Measurements from ENCODE around the gene DLG2.

Gene DLG2

DNA sequence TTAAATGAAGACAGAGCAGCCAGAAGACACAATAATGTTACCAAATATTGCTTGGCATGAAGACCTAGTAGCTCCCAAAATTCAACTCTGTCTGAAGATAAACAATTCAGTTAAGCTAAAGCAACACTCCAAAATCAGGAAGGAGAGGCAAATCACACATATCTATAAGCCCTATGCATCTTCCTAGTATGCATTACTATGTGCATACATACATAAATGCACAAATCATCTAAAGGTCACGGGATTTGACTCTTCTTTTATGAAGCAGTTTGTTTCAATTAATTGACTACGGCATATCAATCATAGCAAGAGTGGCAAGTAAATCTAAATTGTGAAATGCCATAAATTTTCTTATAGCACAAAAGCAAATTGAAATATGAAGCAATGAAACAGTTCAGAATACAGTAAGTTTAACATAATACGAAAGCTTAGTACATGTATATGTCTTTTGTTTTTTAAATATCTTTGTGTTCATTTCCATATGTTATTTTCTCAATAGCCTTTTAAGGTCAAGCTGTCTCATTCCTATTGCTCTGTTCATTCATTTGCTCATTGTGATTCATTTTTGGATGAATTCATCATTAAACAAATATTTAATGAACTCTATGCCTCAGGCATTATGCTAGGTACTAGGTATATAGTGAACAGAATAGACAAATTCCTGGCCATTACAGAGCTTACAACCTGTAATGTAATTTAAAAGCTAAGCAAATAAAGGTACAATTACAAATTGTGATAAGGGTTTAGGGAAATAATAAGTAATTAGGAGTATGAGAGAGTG is 540.5 kb downstream of the DLG2 start:
- POLR2A ChIA-PET (ENCODE audit: low non-redundant PET), result no interaction called here
- H3K27ac ChIP-seq, result no peak overlapping the region
- CTCF ChIA-PET, result no interaction called here
- TF ChIP-seq, protein P1, sequence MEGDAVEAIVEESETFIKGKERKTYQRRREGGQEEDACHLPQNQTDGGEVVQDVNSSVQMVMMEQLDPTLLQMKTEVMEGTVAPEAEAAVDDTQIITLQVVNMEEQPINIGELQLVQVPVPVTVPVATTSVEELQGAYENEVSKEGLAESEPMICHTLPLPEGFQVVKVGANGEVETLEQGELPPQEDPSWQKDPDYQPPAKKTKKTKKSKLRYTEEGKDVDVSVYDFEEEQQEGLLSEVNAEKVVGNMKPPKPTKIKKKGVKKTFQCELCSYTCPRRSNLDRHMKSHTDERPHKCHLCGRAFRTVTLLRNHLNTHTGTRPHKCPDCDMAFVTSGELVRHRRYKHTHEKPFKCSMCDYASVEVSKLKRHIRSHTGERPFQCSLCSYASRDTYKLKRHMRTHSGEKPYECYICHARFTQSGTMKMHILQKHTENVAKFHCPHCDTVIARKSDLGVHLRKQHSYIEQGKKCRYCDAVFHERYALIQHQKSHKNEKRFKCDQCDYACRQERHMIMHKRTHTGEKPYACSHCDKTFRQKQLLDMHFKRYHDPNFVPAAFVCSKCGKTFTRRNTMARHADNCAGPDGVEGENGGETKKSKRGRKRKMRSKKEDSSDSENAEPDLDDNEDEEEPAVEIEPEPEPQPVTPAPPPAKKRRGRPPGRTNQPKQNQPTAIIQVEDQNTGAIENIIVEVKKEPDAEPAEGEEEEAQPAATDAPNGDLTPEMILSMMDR (conservative IDR thresholded peaks at IDR 0.05; ENCODE audit: low read depth), result no peak
- no peak for DNase-seq (ENCODE audit: low spot score)

GRCh38 chr11:85076535-85077330 is 550.4 kb downstream of the DLG2 start:
- TF ChIP-seq, protein P1 (conservative IDR thresholded peaks at IDR 0.05; ENCODE audit: low read depth), result no peak
- no peak for DNase-seq (ENCODE audit: low spot score)
- POLR2A ChIA-PET (ENCODE audit: low non-redundant PET), result no interaction called here
- CTCF ChIA-PET, result no interaction called here
- no peak overlapping the region for H3K27ac ChIP-seq

GRCh38 chr11:85062659-85063058 is 564.5 kb downstream of the DLG2 start:
- TF ChIP-seq, protein P1 (conservative IDR thresholded peaks at IDR 0.05; ENCODE audit: low read depth), result no peak

DNA sequence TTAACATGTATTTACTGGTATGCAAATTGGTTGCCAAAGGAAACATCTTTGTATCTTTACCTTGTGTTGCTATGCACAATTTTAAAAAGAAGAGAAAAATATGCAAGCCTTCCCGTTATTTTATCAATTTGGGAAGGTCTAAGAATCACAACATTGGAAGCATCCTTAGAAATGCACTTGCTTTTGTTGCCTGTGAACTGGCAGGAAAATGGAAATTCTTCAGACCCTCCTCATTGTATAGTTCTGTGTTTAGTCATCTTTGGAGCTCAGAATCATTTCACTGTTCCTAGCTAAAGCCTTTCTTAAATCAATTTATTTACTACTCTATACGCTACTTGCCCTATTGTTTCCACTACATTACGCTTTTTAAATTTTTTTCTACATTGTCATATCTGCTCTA is 574.5 kb downstream of the DLG2 start:
- no peak for DNase-seq (ENCODE audit: low spot score)
- ChIA-PET POLR2A (ENCODE audit: low non-redundant PET) (no interaction called here), CTCF (no interaction called here)
- no peak overlapping the region for H3K27ac ChIP-seq
- TF ChIP-seq, protein P1 (conservative IDR thresholded peaks at IDR 0.05; ENCODE audit: low read depth), result no peak

More at GRCh38 chr11:85062659-85063058, 564.5 kb downstream of the DLG2 start:
- no peak for DNase-seq (ENCODE audit: low spot score)
- H3K27ac ChIP-seq, result no peak overlapping the region
- CTCF ChIA-PET, result no interaction called here
- POLR2A ChIA-PET (ENCODE audit: low non-redundant PET), result no interaction called here

- TF ChIP-seq, protein P1 (conservative IDR thresholded peaks at IDR 0.05; ENCODE audit: low read depth), result no peak
- POLR2A ChIA-PET (ENCODE audit: low non-redundant PET), result no interaction called here
- DNase-seq (ENCODE audit: low spot score), result no peak
- CTCF ChIA-PET, result no interaction called here
- H3K27ac ChIP-seq, result no peak overlapping the region
These were observed 578.3 kb downstream of the DLG2 start for GRCh38 chr11:85048801-85049200.

GRCh38 chr11:85045716-85046115 is 581.4 kb downstream of the DLG2 start:
- CTCF ChIA-PET, result no interaction called here
- no peak overlapping the region for H3K27ac ChIP-seq
- POLR2A ChIA-PET (ENCODE audit: low non-redundant PET), result no interaction called here
- no peak for DNase-seq (ENCODE audit: low spot score)
- TF ChIP-seq, protein P1 (conservative IDR thresholded peaks at IDR 0.05; ENCODE audit: low read depth), result no peak
